ENCODE measurements around the gene EHMT2.

GRCh38 chr6:31860349-31860748 is 37.1 kb downstream of the EHMT2 start:
- TF ChIP-seq POLR2A (IDR thresholded peaks at IDR 0.05; ENCODE audit: low read depth, low read length) = no peak
- TF ChIP-seq POLR2AphosphoS5 (IDR thresholded peaks at IDR 0.05; ENCODE audit: low read depth, low read length) = no peak

Measured in GM12892 (cell line).